K562 (cell line): ENCODE measurements around the gene TBL1X. TPM values are rescaled to one million over a fixed set of nuclear protein-coding genes. Genes with fewer than 3 reads are reported as not detected.

Source experiments
- E2F8 ChIP-seq: fragments of 450-650 bp; IDR thresholded peaks from 2 replicates; pipeline ENCODE4 v1.7.1; 2018; ENCODE audit warnings: mild to moderate bottlenecking, low read depth; ENCODE audit not compliant: partially characterized antibody
- MAFG ChIP-seq: fragments of 450-650 bp; conservative IDR thresholded peaks from 2 replicates; pipeline ENCODE4 v1.6.1; 2016; ENCODE audit warnings: missing genetic modification characterization, missing compliant biosample characterization
- MED1 ChIP-seq: sonication (generic); formaldehyde crosslinking; IDR thresholded peaks from 2 replicates; pipeline ENCODE4 v1.8.1; 2023; ENCODE audit warnings: missing genetic modification reagents, borderline replicate concordance
- POLR2A ChIP-seq: fragments of 450-650 bp; conservative IDR thresholded peaks from 2 replicates; pipeline ENCODE4 v1.6.1; 2016
- RCOR1 ChIP-seq, 2 experiments: IDR thresholded peaks; 2 replicates each; pipeline ENCODE4 v1.6.1; 2012; ENCODE audit warnings: low read depth in 2 of 2, low read length in 2 of 2, borderline replicate concordance in 1 of 2, improper control_type of control experiment in 1 of 2
- SAFB2 ChIP-seq: fragments of 200-400 bp; formaldehyde crosslinking; IDR thresholded peaks from 2 replicates; pipeline ENCODE4 v1.6.1; 2018; ENCODE audit warnings: borderline replicate concordance, low read length, low read depth, moderate library complexity; ENCODE audit not compliant: severe bottlenecking
- ZNF134 ChIP-seq: fragments of 250-450 bp; sonication (Bioruptor Pico); conservative IDR thresholded peaks from 2 replicates; pipeline ENCODE4 v1.4.0; 2020
- ZNF316 ChIP-seq: fragments of 450-650 bp; IDR thresholded peaks from 2 replicates; pipeline ENCODE4 v1.6.1; 2016
- ZNF354B ChIP-seq: fragments of 250-450 bp; sonication (Bioruptor Pico); IDR thresholded peaks from 2 replicates; pipeline ENCODE4 v1.4.0; 2020
- ZNF398 ChIP-seq: fragments of 250-450 bp; sonication (Bioruptor Pico); IDR thresholded peaks from 2 replicates; pipeline ENCODE4 v1.8.0; 2021; ENCODE audit warnings: moderate library complexity, mild to moderate bottlenecking, inconsistent platforms
- polyA plus RNA-seq, 8 experiments: library from polyadenylated mRNA; depleted of rRNA in 4 of 8; stranded (reverse) in 5 of 8; unstranded in 3 of 8; fragments of >200 nt; fragmentation: Nextera tagmentation in 2 of 8; fragmentation: Illumina TruSeq in 1 of 8; extraction: Ambion mirVana in 2 of 8; extraction: Trizol in 1 of 8; gene quantifications; 2 replicates each; pipeline versions ENCODE4 v1.2.1 to v1.2.3, GENCODE V29; 2011 to 2014; ENCODE audit warnings: inconsistent platforms in 1 of 8, missing spikeins in 1 of 8
- total RNA-seq, 7 experiments: library from RNA; depleted of rRNA in 6 of 7; stranded (reverse); fragments of >200 nt in 6 of 7; fragmentation: Illumina TruSeq in 2 of 7; extraction: Trizol in 2 of 7; gene quantifications; 2 replicates each; pipeline versions ENCODE4 v1.2.1 to v1.2.3, GENCODE V29; 2011 to 2021; ENCODE audit warnings: low replicate concordance in 1 of 7

TBL1X gene
- total and polyA plus RNA-seq, 9 of the 15 experiments (the other 6 are each of a cell fraction or from before 2014, with no cell fraction given) = 6.0 to 49.6 (median 19.7) TPM

GRCh38 chrX:9510980-9511379 lies 46.1 kb downstream of the TBL1X start (continued):
- TF ChIP-seq E2F8 (no peak), MED1 (CRISPR knock-in tag) (no peak), RCOR1 (IDR thresholded peaks at IDR 0.05; ENCODE audit: borderline replicate concordance in 1 of 2, low read depth in 2 of 2, low read length in 2 of 2) (no peak), SAFB2 (no peak), ZNF354B (CRISPR knock-in tag) (no peak), ZNF316 (peak; percentile 89), ZNF398 (no peak), POLR2A (no peak), ZNF134 (CRISPR knock-in tag) (no peak), MAFG (peak; percentile 80)
